CD14-positive monocyte (primary cell): ENCODE measurements around the gene FBN2. TPM values are rescaled to one million over a fixed set of nuclear protein-coding genes. Genes with fewer than 3 reads are reported as not detected.

ENCODE experiments used
- DNase-seq, 3 donors: peaks; one replicate each; pipeline ENCODE4 v3.0.0-alpha.2; 2011 to 2022
- H2AFZ ChIP-seq: 2 replicates; pipeline ENCODE4 v1.6.0; 2012; ENCODE audit warnings: mild to moderate bottlenecking, low read depth, low read length, inconsistent platforms; ENCODE audit not compliant: insufficient read depth, poor library complexity, severe bottlenecking
- H3K27ac ChIP-seq, 2 donors: 1 replicate in 1 of 2; 2 replicates in 1 of 2; pipeline ENCODE4 v1.5.1; 2012 to 2013; ENCODE audit warnings: low read length in 2 of 2, control low read depth in 1 of 2, inconsistent platforms in 1 of 2, low read depth in 1 of 2, mild to moderate bottlenecking in 1 of 2
- H3K27me3 ChIP-seq, 2 donors: one replicate each; pipeline versions ENCODE4 v1.6.0 to v1.6.1; 2011 to 2013; ENCODE audit warnings: low read length in 2 of 2; ENCODE audit not compliant: control insufficient read depth in 2 of 2, insufficient read depth in 2 of 2
- H3K36me3 ChIP-seq, 2 donors: replicated peaks in 1 of 2; 1 replicate in 1 of 2; 2 replicates in 1 of 2; pipeline versions ENCODE4 v1.5.1 to v1.6.1; 2012 to 2013; ENCODE audit warnings: low read length in 2 of 2, control low read depth in 1 of 2, inconsistent platforms in 1 of 2, mild to moderate bottlenecking in 1 of 2; ENCODE audit not compliant: insufficient read depth in 2 of 2, control insufficient read depth in 1 of 2
- H3K4me1 ChIP-seq, 2 donors: 1 replicate in 1 of 2; 2 replicates in 1 of 2; pipeline versions ENCODE4 v1.5.1 to v1.6.1; 2012 to 2013; ENCODE audit warnings: low read length in 2 of 2, control low read depth in 1 of 2, inconsistent platforms in 1 of 2, mild to moderate bottlenecking in 1 of 2, moderate library complexity in 1 of 2; ENCODE audit not compliant: insufficient read depth in 2 of 2, control insufficient read depth in 1 of 2
- H3K4me2 ChIP-seq: replicated peaks from 2 replicates; pipeline ENCODE3; 2012; ENCODE audit warnings: low read length, moderate library complexity, mild to moderate bottlenecking; ENCODE audit not compliant: poor library complexity, severe bottlenecking; ENCODE audit errors: extremely low read depth
- H3K4me3 ChIP-seq, 3 experiments: fragments of 200-600 bp in 1 of 3; sonication (generic) in 1 of 3; replicated peaks in 1 of 3; 1 replicate in 2 of 3; 2 replicates in 1 of 3; pipeline ENCODE4 v1.5.1; 2011 to 2013; ENCODE audit warnings: low read length in 3 of 3, mild to moderate bottlenecking in 3 of 3, control low read depth in 2 of 3, low read depth in 2 of 3, inconsistent platforms in 1 of 3, moderate library complexity in 1 of 3
- H3K79me2 ChIP-seq: 2 replicates; pipeline ENCODE4 v1.6.0; 2012; ENCODE audit warnings: mild to moderate bottlenecking, control low read depth, inconsistent platforms, low read length, moderate library complexity; ENCODE audit not compliant: insufficient read depth
- H3K9ac ChIP-seq: 2 replicates; pipeline ENCODE4 v1.6.0; 2017; ENCODE audit warnings: low read length, mild to moderate bottlenecking; ENCODE audit not compliant: insufficient read depth, poor library complexity, severe bottlenecking
- H3K9me3 ChIP-seq, 2 donors: replicated peaks in 1 of 2; 1 replicate in 1 of 2; 2 replicates in 1 of 2; pipeline versions ENCODE4 v1.5.1 to v1.6.1; 2012 to 2013; ENCODE audit warnings: low read length in 2 of 2, control low read depth in 1 of 2; ENCODE audit not compliant: control insufficient read depth in 1 of 2, insufficient read depth in 1 of 2
- H4K20me1 ChIP-seq: 2 replicates; pipeline ENCODE4 v1.6.0; 2012; ENCODE audit warnings: mild to moderate bottlenecking, low read length, control low read depth, moderate library complexity; ENCODE audit not compliant: insufficient read depth
- H3K27ac Mint-ChIP-seq, 7 donors: one replicate each; pipeline ENCODE4 v1.8.0; 2020; ENCODE audit warnings: mild to moderate bottlenecking in 7 of 7, mixed read lengths in 7 of 7, moderate library complexity in 6 of 7, inconsistent platforms in 2 of 7
- H3K27me3 Mint-ChIP-seq, 3 donors: one replicate each; pipeline ENCODE4 v1.8.0; 2021 to 2022; ENCODE audit warnings: low read depth in 3 of 3, mild to moderate bottlenecking in 3 of 3, mixed read lengths in 3 of 3, moderate library complexity in 3 of 3, inconsistent platforms in 1 of 3
- H3K36me3 Mint-ChIP-seq, 2 donors: one replicate each; pipeline ENCODE4 v1.8.0; 2020; ENCODE audit warnings: mixed read lengths in 2 of 2, inconsistent platforms in 1 of 2, mild to moderate bottlenecking in 1 of 2
- H3K4me1 Mint-ChIP-seq: one replicate; pipeline ENCODE4 v1.8.0; 2020; ENCODE audit warnings: mild to moderate bottlenecking, mixed read lengths
- H3K4me3 Mint-ChIP-seq, 2 donors: one replicate each; pipeline ENCODE4 v1.8.0; 2020; ENCODE audit warnings: mild to moderate bottlenecking in 2 of 2, mixed read lengths in 2 of 2, moderate library complexity in 1 of 2
- H3K9me3 Mint-ChIP-seq, 7 donors: one replicate each; pipeline ENCODE4 v1.8.0; 2020 to 2022; ENCODE audit warnings: mixed read lengths in 7 of 7, mild to moderate bottlenecking in 6 of 7, moderate library complexity in 6 of 7, inconsistent platforms in 2 of 7
- WGBS: methylation state at CpG from one replicate; pipeline ENCODE4 v1.1.5; 2013; ENCODE audit warnings: missing lambda C conversion rate; ENCODE audit not compliant: insufficient coverage; 5-methylcytosine and 5-hydroxymethylcytosine counted together
- intact Hi-C, 2 donors: fragments of 100-400 bp; cut with micrococcal nuclease; formaldehyde crosslinking; loops; one replicate each; pipeline versions ENCODE4 v1.15.0 to v1.15.1; 2023
- polyA plus RNA-seq, 3 donors: library from polyadenylated mRNA; depleted of rRNA in 1 of 3; unstranded in 2 of 3; stranded (reverse) in 1 of 3; fragments of 300-500 nt in 2 of 3; fragments of >200 nt in 1 of 3; fragmentation: Illumina TruSeq in 2 of 3; gene quantifications; 1 replicate in 2 of 3; 2 replicates in 1 of 3; pipeline ENCODE4 v1.2.3, GENCODE V29; 2012 to 2021
- TF ChIP-seq, protein P1 (sequence below): fragments of 200-600 bp; IDR thresholded peaks from one replicate; pipeline ENCODE4 v1.8.0; 2022; ENCODE audit warnings: antibody characterized with exemption, mild to moderate bottlenecking

Gene FBN2
- polyA plus RNA-seq, 3 donors: 0.85 to 19.3 (median 4.2) TPM

GRCh38 chr5:128343168-128343567 is 194.9 kb downstream of the FBN2 start:
- H3K27me3 Mint-ChIP-seq: peaks cover 0 to 2% (median 1%) of the 10 kb centered on the region in 3 donors
- no peak overlapping the region for H3K4me2 ChIP-seq
- no peak overlapping the region for H3K27ac ChIP-seq
- no peaks in the 10 kb centered on the region for H3K79me2 ChIP-seq
- TF ChIP-seq, protein P1, sequence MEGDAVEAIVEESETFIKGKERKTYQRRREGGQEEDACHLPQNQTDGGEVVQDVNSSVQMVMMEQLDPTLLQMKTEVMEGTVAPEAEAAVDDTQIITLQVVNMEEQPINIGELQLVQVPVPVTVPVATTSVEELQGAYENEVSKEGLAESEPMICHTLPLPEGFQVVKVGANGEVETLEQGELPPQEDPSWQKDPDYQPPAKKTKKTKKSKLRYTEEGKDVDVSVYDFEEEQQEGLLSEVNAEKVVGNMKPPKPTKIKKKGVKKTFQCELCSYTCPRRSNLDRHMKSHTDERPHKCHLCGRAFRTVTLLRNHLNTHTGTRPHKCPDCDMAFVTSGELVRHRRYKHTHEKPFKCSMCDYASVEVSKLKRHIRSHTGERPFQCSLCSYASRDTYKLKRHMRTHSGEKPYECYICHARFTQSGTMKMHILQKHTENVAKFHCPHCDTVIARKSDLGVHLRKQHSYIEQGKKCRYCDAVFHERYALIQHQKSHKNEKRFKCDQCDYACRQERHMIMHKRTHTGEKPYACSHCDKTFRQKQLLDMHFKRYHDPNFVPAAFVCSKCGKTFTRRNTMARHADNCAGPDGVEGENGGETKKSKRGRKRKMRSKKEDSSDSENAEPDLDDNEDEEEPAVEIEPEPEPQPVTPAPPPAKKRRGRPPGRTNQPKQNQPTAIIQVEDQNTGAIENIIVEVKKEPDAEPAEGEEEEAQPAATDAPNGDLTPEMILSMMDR: no peak
- no peak for DNase-seq
- no peak overlapping the region for H3K4me3 Mint-ChIP-seq
- H3K27ac Mint-ChIP-seq: peak overlapping the region in 2 of 7 donors; percentile 13 to 19
- no peak overlapping the region for H3K9ac ChIP-seq
- intact Hi-C loops: no loop called here
- H3K36me3 ChIP-seq: peaks cover 23 to 67% of the 10 kb centered on the region in 2 donors
- peaks cover 0 to 6% (median 0%) of the 10 kb centered on the region in 7 donors for H3K9me3 Mint-ChIP-seq
- H4K20me1 ChIP-seq: no peaks in the 10 kb centered on the region
- no peak overlapping the region for H2AFZ ChIP-seq
- H3K36me3 Mint-ChIP-seq: peaks cover 41 to 46% of the 10 kb centered on the region in 2 donors
- 94% methylated on average over 2 of the region's 4 CpGs for WGBS
- no peaks in the 10 kb centered on the region for H3K27me3 ChIP-seq
- H3K4me1 ChIP-seq: peaks cover 25 to 29% of the 10 kb centered on the region in 2 donors
- H3K4me3 ChIP-seq: no peak overlapping the region
- no peaks in the 10 kb centered on the region for H3K9me3 ChIP-seq
- peaks cover 29% of the 10 kb centered on the region for H3K4me1 Mint-ChIP-seq

GRCh38 chr5:128341056-128341455 is 197.0 kb downstream of the FBN2 start:
- Histone ChIP-seq H3K4me1 (peaks cover 25 to 29% of the 10 kb centered on the region in 2 donors), H3K79me2 (no peaks in the 10 kb centered on the region), H3K27ac (peak overlapping the region; percentile 37 to 65), H3K4me2 (peak overlapping the region; percentile 49), H3K9ac (no peak overlapping the region), H3K9me3 (no peaks in the 10 kb centered on the region), H2AFZ (peak overlapping the region; percentile 54), H3K27me3 (no peaks in the 10 kb centered on the region), H3K36me3 (peaks cover 37 to 69% of the 10 kb centered on the region in 2 donors), H4K20me1 (no peaks in the 10 kb centered on the region), H3K4me3 (peak overlapping the region in 1 of 3 experiments; percentile 40)
- Mint-ChIP-seq H3K9me3 (peaks cover 0 to 6% (median 0%) of the 10 kb centered on the region in 7 donors), H3K27ac (peak overlapping the region; percentile 53 to 85 (median 77)), H3K4me1 (peaks cover 29% of the 10 kb centered on the region), H3K27me3 (peaks cover 0 to 2% (median 1%) of the 10 kb centered on the region in 3 donors), H3K36me3 (peaks cover 51 to 53% of the 10 kb centered on the region in 2 donors), H3K4me3 (peak overlapping the region; percentile 58 to 75)
- TF ChIP-seq, protein P1: no peak
- peak; percentile 44 to 68 (median 65) for DNase-seq
- intact Hi-C loops: no loop called here
- no CpG with 5 or more reads among the region's 3 CpGs for WGBS
